HuH-7 (cell line): Measurements from ENCODE around the gene TMEM61.
"Not testable (repeated sequence)": the region's sequence is repeated elsewhere in the genome, so short reads cannot be mapped to it uniquely, and the experiment has no call there.

Experiments used
- DNase-seq: peaks from one replicate; pipeline ENCODE4 v3.0.0; 2011; ENCODE audit warnings: low spot score

TMEM61 gene

GRCh38 chr1:54980528-54981241, at the start of gene TMEM61:
TSS of gene TMEM61 (plus strand) at chr1:54980628. CDS start at chr1:54981066, 438 bp downstream.
- DNase-seq: no peak

- no peak for DNase-seq
Measured at GRCh38 chr1:54931275-54931840, 49.1 kb upstream of the TMEM61 start.

DNA sequence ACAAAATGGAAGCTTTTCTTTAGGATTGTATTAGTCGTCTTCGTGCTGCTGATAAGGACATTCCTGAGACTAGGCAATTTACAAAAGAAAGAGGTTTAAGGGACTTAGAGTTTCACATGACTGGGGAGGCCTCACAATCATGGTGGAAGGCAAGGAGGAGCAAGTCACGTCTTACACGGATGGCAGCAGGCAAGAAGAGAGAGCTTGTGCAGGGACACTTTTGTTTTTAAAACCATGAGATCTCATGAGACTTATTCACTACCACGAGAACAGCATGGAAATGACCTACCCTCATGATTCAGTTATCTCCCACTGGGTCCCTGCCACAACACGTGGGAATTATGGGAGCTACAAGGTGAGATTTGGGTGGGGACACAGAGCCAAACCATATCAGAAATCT, 46.3 kb upstream of the TMEM61 start:
- DNase-seq: not testable (repeated sequence)

- DNase-seq: no peak
Measured at GRCh38 chr1:54934869-54935268, 45.6 kb upstream of the TMEM61 start.

- no peak for DNase-seq
Measured at GRCh38 chr1:54936791-54937190, 43.6 kb upstream of the TMEM61 start.

- no peak for DNase-seq
Measured at GRCh38 chr1:54937469-54937868, 43.0 kb upstream of the TMEM61 start.

DNA sequence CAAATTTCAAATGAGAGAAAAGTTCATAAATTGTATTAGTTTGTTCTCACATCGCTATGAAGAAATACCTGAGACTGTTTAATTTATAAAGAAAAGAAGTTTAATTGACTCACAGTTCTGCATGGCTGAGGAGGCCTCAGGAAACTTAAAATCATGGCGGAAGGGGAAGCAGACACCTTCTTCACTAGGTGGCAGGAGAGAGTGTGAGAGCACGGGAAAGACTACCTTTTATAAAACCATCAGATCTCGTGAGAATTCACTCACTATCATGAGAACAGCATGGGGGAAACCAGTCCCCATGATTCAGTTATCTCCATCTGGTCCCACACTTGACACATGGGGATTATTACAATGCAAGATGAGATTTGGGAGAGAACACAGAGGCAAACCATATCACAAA, 41.5 kb upstream of the TMEM61 start:
- not testable (repeated sequence) for DNase-seq

DNA sequence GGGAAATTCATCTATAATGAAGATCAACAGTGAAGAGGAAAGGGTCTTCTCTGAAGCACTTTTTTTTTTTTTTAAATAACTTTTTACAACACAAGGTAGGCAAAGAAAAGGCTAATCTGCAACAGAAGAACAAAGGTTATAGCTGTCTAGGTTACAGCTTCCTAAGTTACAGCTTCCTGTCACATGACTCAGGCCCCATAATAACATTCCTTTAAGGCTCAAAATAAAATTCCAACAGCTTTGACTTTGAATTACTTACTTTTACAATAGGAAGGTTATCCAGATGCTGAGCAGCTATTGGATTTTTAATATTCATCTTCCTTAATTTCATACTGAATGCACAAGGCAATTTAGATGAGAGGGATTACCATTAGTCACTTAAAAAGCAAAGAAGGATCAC, 40.4 kb upstream of the TMEM61 start:
- DNase-seq: no peak

DNA sequence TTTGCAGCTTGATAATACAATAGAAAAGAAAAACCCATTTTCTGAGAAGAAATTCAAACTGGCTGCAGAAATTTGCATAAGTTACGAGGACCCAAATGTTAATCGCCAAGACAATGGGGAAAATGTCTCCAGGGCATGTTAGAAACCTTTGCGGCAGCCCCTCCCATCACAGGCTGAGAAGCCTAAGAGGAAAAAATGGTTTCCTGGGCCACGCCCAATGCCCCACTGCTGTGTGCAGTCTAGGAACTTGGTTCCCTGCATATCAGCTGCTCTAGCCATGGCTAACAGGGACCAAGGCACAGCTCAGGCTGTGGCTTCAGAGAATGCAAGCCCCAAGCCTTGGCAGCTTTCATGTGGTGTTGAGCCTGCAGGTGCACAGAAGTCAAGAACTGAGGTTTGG, 37.5 kb upstream of the TMEM61 start:
- no peak for DNase-seq

GRCh38 chr1:54944610-54945392, 35.6 kb upstream of the TMEM61 start:
- peak; percentile 63 for DNase-seq

DNA sequence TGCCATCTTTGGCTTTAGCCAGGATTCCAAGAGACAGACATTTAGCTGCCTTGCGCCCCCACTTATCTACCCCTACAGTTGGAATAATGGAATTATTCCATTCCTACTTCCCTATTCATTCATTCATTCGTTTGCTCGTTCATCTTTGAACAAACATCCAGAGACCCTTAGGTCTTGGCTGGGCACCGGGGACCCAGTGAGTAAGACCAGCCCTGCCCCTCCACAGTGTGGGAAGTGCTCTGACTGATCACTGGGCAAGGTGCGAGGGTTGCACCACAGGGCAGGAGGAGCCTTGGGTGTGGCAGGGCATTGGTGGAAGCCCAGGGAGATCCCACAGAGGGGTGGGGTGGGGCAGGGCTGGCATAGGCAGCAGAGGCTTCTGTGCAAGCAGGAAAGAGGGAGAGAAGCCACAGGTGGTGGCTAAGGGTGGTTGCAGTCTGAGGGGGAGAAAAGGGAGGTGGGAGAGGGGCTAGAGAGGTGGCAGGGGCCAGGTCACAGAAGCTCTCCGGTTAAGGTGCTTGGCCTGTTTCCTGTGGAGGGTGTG, 35.0 kb upstream of the TMEM61 start:
- no peak for DNase-seq

- no peak for DNase-seq
Measured at GRCh38 chr1:54947540-54947939, 32.9 kb upstream of the TMEM61 start.

DNA sequence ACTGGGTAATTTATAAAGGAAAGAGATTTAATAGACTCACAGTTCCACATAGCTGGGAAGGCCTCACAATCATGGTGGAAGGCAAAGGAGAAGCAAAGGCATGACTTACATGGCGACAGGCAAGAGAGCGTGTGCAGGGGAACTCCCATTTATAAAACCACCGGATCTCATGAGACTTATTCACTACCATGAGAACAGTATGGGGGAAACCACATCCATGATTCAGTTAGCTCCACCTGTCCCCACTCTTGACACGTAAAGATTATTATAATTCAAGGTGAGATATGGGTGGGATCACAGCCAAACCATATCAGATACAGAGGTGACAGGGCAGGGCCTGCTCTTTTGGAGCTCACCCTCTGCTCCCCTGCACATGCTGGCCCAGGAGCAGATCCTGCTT, 31.4 kb upstream of the TMEM61 start:
- no peak for DNase-seq

- DNase-seq: no peak
Measured at GRCh38 chr1:54950006-54950368, 30.4 kb upstream of the TMEM61 start.

- peak; percentile 61 for DNase-seq
Measured at GRCh38 chr1:54950369-54951163, 29.9 kb upstream of the TMEM61 start.

DNA sequence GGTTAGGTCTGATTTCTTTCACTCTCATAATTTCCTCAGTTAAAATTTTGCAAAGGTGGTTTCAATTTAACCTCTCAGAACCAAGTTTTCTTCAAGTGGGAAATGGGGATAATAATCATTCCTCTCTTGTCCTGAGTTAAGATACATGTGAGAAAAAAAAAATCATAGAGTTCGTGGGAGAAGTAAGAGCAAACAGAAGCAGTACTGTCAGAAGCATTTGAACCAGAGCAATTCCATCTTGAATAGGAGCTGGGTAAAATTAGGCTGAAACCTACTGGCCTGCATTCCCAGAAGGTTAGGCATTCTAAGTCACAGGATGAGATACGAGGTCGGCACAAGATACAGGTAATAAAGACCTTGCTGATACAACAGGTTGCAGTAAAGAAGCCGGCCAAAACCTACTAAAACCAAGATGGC, 28.6 kb upstream of the TMEM61 start:
- no peak for DNase-seq

DNA sequence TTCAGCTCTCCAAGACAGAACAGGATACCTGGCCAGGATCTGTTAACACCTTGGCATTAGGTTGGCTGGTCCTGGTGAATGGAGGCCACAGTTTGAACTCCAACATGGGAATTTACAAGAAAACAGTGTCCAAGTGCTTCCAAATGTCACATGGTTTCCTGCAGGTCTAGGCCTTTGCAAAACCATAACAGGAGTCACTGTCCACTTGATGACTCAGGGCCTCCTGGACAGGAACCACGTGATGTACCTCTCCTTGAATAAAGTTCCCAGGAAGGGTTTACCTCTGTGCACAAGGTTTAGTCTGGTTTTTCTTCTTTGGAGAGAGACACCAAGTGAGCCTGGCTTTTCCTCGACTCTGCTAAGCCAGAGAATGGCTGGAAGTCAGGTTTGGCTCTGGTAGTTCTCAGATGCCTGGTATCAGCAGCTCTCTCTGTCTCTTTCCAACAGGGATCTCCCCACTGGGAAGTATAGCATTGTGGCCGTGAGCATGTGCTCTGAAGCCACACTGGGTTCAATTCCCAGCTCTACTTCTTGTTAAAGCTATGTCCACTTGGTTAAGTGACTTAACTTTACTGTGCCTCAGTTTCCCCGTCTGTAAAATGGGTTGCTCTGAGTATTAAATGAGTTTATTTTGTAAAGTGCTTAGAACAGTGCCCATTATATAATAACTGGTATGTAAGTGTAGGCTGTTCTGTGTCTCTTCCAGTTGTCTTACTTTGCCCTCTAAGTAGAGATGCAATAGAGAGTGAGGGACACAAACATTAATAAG, 27.3 kb upstream of the TMEM61 start:
- DNase-seq: no peak

GRCh38 chr1:54953846-54954245, 26.6 kb upstream of the TMEM61 start:
- DNase-seq: no peak

- DNase-seq: no peak
Measured at GRCh38 chr1:54955359-54955758, 25.1 kb upstream of the TMEM61 start.

- DNase-seq: no peak
Measured at GRCh38 chr1:54956726-54957125, 23.7 kb upstream of the TMEM61 start.

DNA sequence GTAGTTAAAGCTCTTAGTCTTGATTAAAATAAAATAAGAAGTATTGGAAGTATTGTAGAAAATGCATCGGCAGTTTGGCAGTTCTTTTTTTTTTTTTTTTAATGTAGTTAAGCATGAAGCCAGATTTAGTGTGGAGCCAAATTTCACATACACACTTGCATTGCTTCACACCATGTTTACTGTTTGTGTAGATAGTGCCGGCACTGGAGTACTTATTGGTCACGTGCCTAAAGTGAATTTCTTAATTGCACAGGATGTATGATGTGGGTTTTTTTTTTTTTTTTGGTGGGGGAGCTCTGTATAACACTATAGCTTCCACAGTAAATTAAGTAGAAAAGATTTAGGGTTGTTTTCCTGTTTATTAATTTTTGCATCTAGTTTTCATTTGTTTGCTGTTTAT, 21.2 kb upstream of the TMEM61 start:
- no peak for DNase-seq
